Testis (tissue), 3 donors: ENCODE results near the gene RPF1. TPM values are rescaled to one million over a fixed set of nuclear protein-coding genes. Genes with fewer than 3 reads are reported as not detected.

Experiments used
- DNase-seq: peaks from one replicate; pipeline ENCODE4 v3.0.0-alpha.2; 2019
- H3K27ac ChIP-seq, 2 donors: fragments of 200-600 bp; sonication (generic); one replicate each; pipeline ENCODE4 v1.5.1; 2019
- H3K27me3 ChIP-seq: fragments of 200-600 bp; sonication (generic); one replicate; pipeline ENCODE4 v1.5.1; 2019
- H3K36me3 ChIP-seq: fragments of 200-600 bp; sonication (generic); one replicate; pipeline ENCODE4 v1.5.1; 2017; ENCODE audit warnings: low read depth; ENCODE audit errors: missing control alignments
- H3K4me1 ChIP-seq: fragments of 200-600 bp; sonication (generic); one replicate; pipeline ENCODE4 v1.5.1; 2019
- H3K4me3 ChIP-seq, 2 donors: fragments of 200-600 bp; sonication (generic); one replicate each; pipeline ENCODE4 v1.5.1; 2017 to 2019
- H3K9me3 ChIP-seq: fragments of 200-600 bp; sonication (generic); one replicate; pipeline ENCODE4 v1.5.1; 2017
- POLR2A ChIP-seq: fragments of 450-650 bp; IDR thresholded peaks from one replicate; pipeline ENCODE4 v1.6.1; 2017; ENCODE audit warnings: antibody characterized with exemption, mild to moderate bottlenecking, moderate library complexity
- WGBS, 2 donors: methylation state at CpG; one replicate each; pipeline ENCODE4 v1.1.5; 2018; 5-methylcytosine and 5-hydroxymethylcytosine counted together
- intact Hi-C: fragments of 100-400 bp; cut with DNase I; formaldehyde crosslinking; loops from one replicate; pipeline ENCODE4 v1.15.1; 2023; ENCODE audit warnings: low total_unique reads
- polyA plus RNA-seq: library from polyadenylated mRNA; stranded (reverse); fragments of 350-450 nt; fragmentation: Illumina TruSeq; extraction: RNeasy Lipid Tissue Mini Kit (QIAGEN cat#74804); gene quantifications from one replicate; pipeline ENCODE4 v1.2.3, GENCODE V29; 2014; ENCODE audit warnings: low read depth, low replicate concordance; ENCODE audit not compliant: insufficient read depth
- total RNA-seq, 2 donors: library from RNA; depleted of rRNA; stranded (reverse); fragments of >200 nt; gene quantifications; one replicate each; pipeline ENCODE4 v1.2.3, GENCODE V29; 2016
- TF ChIP-seq, protein P1 (sequence below), 3 experiments: fragments of 450-650 bp in 2 of 3; fragments of 200-600 bp in 1 of 3; sonication (generic) in 1 of 3; IDR thresholded peaks; one replicate each; pipeline ENCODE4 v1.5.1; 2016 to 2019; ENCODE audit warnings: antibody characterized with exemption in 3 of 3, mild to moderate bottlenecking in 2 of 3, moderate library complexity in 1 of 3

The RPF1 gene
- total and polyA plus RNA-seq, 3 donors from 2014 or later = 41.9 to 62.2 (median 49.2) TPM

DNA sequence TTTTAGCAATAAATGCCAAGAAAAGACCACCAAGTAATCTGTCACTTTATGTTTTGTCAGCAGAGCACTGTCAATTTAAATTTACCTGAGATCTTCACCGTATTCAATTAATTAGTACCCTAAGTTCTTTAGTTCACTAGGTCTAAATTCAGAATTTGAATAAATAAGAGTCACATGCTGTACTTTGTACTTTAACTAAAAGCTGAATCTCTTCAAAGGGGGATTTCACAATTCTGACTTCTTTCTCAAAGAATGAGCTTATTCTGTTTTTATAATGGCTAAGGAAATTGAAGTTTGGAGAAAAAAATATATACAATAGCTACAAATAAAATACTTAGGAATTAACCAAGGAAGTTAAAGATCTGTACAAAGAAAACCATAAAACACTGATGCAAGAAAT is 29.4 kb downstream of the RPF1 start:
- 71 to 83% methylated on average over 1 of the region's 1 CpG for WGBS, 2 donors
- intact Hi-C loops = no loop called here

DNA sequence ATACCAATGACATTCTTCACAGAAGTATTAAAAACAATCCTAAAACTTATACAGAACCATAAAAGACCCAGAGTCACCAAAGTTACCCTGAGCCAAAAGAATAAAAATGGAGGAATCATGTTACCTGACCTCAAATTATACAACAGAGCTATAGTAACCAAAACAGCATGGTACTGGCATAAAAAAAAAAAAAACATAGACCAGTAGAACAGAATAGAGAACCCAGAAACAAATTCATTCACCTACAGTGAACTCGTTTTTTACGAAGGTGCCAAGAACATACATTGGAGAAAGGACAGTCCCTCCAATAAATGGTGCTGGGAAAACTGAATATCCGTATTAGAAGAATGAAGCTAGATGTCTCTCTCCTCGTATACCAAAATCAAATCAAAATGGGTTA is 30.0 kb downstream of the RPF1 start:
- intact Hi-C loops = no loop called here

More for the DNA sequence above, 29.4 kb downstream of the RPF1 start:
- Histone ChIP-seq H3K4me1 (peaks cover 14% of the 10 kb centered on the region), H3K9me3 (no peaks in the 10 kb centered on the region), H3K36me3 (no peaks in the 10 kb centered on the region), H3K27ac (no peak overlapping the region), H3K4me3 (no peak overlapping the region), H3K27me3 (no peaks in the 10 kb centered on the region)
- no peak for DNase-seq
- TF ChIP-seq, protein P1, sequence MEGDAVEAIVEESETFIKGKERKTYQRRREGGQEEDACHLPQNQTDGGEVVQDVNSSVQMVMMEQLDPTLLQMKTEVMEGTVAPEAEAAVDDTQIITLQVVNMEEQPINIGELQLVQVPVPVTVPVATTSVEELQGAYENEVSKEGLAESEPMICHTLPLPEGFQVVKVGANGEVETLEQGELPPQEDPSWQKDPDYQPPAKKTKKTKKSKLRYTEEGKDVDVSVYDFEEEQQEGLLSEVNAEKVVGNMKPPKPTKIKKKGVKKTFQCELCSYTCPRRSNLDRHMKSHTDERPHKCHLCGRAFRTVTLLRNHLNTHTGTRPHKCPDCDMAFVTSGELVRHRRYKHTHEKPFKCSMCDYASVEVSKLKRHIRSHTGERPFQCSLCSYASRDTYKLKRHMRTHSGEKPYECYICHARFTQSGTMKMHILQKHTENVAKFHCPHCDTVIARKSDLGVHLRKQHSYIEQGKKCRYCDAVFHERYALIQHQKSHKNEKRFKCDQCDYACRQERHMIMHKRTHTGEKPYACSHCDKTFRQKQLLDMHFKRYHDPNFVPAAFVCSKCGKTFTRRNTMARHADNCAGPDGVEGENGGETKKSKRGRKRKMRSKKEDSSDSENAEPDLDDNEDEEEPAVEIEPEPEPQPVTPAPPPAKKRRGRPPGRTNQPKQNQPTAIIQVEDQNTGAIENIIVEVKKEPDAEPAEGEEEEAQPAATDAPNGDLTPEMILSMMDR (IDR thresholded peaks at IDR 0.05) = no peak
- no peak for TF ChIP-seq POLR2A

DNA sequence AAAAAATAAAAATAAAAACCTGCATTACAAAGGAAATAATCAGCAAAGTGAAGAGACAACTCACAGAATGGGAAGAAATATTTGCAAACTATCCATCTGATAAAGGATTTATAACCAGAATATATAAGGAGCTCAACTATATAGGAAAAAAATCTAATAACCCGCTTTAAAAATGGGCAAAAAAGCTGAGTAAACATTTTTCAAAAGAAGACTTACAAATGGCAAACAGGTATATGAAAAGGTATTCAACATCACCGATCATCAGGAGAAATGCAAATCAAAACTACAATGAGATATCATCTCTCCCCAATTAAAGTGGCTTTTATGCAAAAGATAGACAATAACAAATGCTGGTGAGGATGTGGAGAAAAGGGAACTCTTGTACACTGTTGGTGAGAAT is 31.1 kb downstream of the RPF1 start:
- 46 to 66% methylated on average over 2 of the region's 2 CpGs for WGBS, 2 donors
- Histone ChIP-seq H3K9me3 (no peaks in the 10 kb centered on the region), H3K27ac (no peak overlapping the region), H3K4me1 (peaks cover 6% of the 10 kb centered on the region), H3K36me3 (no peaks in the 10 kb centered on the region), H3K27me3 (no peaks in the 10 kb centered on the region), H3K4me3 (no peak overlapping the region)
- intact Hi-C loops = no loop called here
- TF ChIP-seq, protein P1 (IDR thresholded peaks at IDR 0.05) = no peak
- no peak for TF ChIP-seq POLR2A
- DNase-seq = no peak

More for the DNA sequence above, 30.0 kb downstream of the RPF1 start:
- WGBS, 2 donors = 84 to 91% methylated on average over 4 of the region's 4 CpGs
- Histone ChIP-seq H3K9me3 (no peaks in the 10 kb centered on the region), H3K36me3 (no peaks in the 10 kb centered on the region), H3K27ac (no peak overlapping the region), H3K4me1 (peaks cover 8% of the 10 kb centered on the region), H3K27me3 (no peaks in the 10 kb centered on the region), H3K4me3 (no peak overlapping the region)
- TF ChIP-seq, protein P1 (IDR thresholded peaks at IDR 0.05) = no peak
- no peak for TF ChIP-seq POLR2A
- no peak for DNase-seq

DNA sequence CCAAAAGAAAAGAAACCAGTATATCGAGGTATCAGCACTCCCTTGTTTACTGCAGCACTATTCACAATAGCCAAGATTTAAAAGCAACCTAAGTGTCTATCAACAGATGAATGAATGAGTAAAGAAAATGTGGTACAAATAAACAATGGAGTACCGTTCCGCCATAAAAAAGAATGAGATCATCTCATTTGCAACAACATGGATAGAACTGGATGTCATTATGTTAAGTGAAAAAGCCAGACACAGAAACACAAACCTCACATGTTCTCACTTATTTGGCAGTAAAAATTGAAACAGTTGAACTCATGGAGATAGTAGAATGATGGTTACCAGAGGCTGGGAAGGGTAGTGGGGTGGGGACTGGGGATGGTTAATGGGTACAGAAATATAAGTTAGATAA is 31.6 kb downstream of the RPF1 start:
- Histone ChIP-seq H3K4me3 (no peak overlapping the region), H3K9me3 (no peaks in the 10 kb centered on the region), H3K36me3 (no peaks in the 10 kb centered on the region), H3K4me1 (peaks cover 6% of the 10 kb centered on the region), H3K27me3 (no peaks in the 10 kb centered on the region), H3K27ac (no peak overlapping the region)
- DNase-seq = no peak
- no peak for TF ChIP-seq POLR2A
- TF ChIP-seq, protein P1 (IDR thresholded peaks at IDR 0.05) = no peak
- intact Hi-C loops = no loop called here
- 88 to 96% methylated on average over 3 of the region's 3 CpGs for WGBS, 2 donors

DNA sequence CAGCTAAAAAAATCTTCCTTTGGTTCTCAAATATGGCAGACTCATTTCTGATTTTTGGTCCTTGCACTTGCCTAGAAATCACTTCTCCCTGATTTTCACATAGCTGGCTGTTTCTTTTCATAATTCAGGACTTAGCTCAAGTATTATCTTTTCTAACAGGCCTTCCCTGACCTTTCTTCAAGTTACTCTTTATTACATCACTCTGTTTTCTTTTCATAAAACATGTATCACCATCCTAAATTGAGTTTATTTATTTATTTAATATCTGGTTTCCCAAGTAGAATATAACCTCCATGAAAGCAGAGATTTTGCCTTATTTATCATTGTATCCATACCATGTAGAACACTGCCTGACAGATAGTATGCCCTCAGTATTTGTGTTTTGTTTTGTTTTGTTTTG is 45.5 kb downstream of the RPF1 start:
- Histone ChIP-seq H3K27me3 (no peaks in the 10 kb centered on the region), H3K36me3 (no peaks in the 10 kb centered on the region), H3K27ac (no peak overlapping the region), H3K4me3 (no peak overlapping the region), H3K4me1 (no peaks in the 10 kb centered on the region), H3K9me3 (no peaks in the 10 kb centered on the region)
- intact Hi-C loops = no loop called here
- DNase-seq = no peak
- TF ChIP-seq, protein P1 (IDR thresholded peaks at IDR 0.05) = no peak
- TF ChIP-seq POLR2A = no peak
